Fibroblast of mammary gland (primary cell): ENCODE data around the gene STARD9.

Experiments used
- DNase-seq: peaks from one replicate; pipeline ENCODE4 v3.0.0-alpha.2; 2010; ENCODE audit warnings: low read depth
- H3K4me3 ChIP-seq: 2 replicates; pipeline ENCODE4 v1.5.1; 2011; ENCODE audit warnings: low read depth, mild to moderate bottlenecking, low read length, moderate library complexity; ENCODE audit not compliant: control insufficient read depth
- CTCF ChIP-seq: conservative IDR thresholded peaks from 2 replicates; pipeline ENCODE4 v1.5.1; 2011; ENCODE audit warnings: low read depth, low read length, inconsistent platforms; ENCODE audit not compliant: control insufficient read depth, insufficient read depth

STARD9 gene

GRCh38 chr15:42730135-42730534, 154.7 kb downstream of the STARD9 start:
- DNase-seq, result no peak
- TF ChIP-seq CTCF, result no peak
- H3K4me3 ChIP-seq, result no peak overlapping the region

GRCh38 chr15:42730536-42730935, 155.1 kb downstream of the STARD9 start:
- H3K4me3 ChIP-seq, result no peak overlapping the region
- no peak for TF ChIP-seq CTCF
- DNase-seq, result no peak

- no peak overlapping the region for H3K4me3 ChIP-seq
- no peak for TF ChIP-seq CTCF
- DNase-seq, result no peak
Measured at GRCh38 chr15:42731461-42731860, 156.1 kb downstream of the STARD9 start.

GRCh38 chr15:42732095-42732827, 156.9 kb downstream of the STARD9 start:
- no peak for DNase-seq
- no peak for TF ChIP-seq CTCF

GRCh38 chr15:42733027-42733426, 157.6 kb downstream of the STARD9 start:
- H3K4me3 ChIP-seq, result no peak overlapping the region
- TF ChIP-seq CTCF, result no peak
- no peak for DNase-seq

More at GRCh38 chr15:42732095-42732827, 156.9 kb downstream of the STARD9 start:
- H3K4me3 ChIP-seq, result no peak overlapping the region

- DNase-seq, result no peak
- no peak overlapping the region for H3K4me3 ChIP-seq
- no peak for TF ChIP-seq CTCF
Measured at GRCh38 chr15:42734076-42734672, 158.8 kb downstream of the STARD9 start.
